Panc1 (cell line): ENCODE data around the gene NRCAM.

Source experiments
- CTCF ChIP-seq: fragments of 450-650 bp; IDR thresholded peaks from 2 replicates; pipeline ENCODE4 v1.5.1; 2017; ENCODE audit warnings: mild to moderate bottlenecking
- REST ChIP-seq, 2 experiments: IDR thresholded peaks; 2 replicates each; pipeline ENCODE4 v1.6.1; 2011 to 2012; ENCODE audit warnings: low read depth in 2 of 2, control low read depth in 1 of 2, low read length in 1 of 2, mild to moderate bottlenecking in 1 of 2, moderate library complexity in 1 of 2; ENCODE audit not compliant: insufficient read depth in 1 of 2
- SIN3A ChIP-seq: IDR thresholded peaks from 2 replicates; pipeline ENCODE4 v1.6.1; 2012; ENCODE audit warnings: low read depth, mild to moderate bottlenecking, low read length, moderate library complexity, borderline replicate concordance; ENCODE audit not compliant: insufficient read depth

DNA sequence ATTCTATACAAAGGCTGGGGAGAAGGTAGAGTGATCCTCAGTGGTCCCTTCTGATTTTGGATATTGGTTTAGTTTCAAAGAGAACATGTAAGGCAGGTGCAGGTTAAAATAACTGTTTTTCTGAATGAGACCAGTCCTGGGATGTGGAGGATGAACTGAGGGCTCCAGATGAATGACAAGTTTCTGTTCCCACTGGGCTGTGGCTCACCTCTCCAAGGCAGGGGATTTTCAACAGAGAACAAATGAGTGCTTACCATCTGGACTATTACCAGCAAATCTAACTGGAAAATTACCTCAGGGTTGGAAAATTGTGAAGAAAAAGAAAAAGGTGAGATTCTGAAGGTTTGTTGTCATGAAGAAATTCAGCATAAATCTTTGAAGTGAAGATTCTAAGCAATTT, 334.1 kb downstream of the NRCAM start:
- no peak for TF ChIP-seq SIN3A
- no peak for TF ChIP-seq CTCF
- TF ChIP-seq REST (IDR thresholded peaks at IDR 0.05; ENCODE audit: insufficient read depth in 1 of 2, low read depth in 2 of 2, low read length in 1 of 2), result no peak
